GM12878 (cell line): ENCODE measurements around the gene SLC35E1. TPM values are rescaled to one million over a fixed set of nuclear protein-coding genes. Genes with fewer than 3 reads are reported as not detected.

ENCODE experiments used
- CHD1 ChIP-seq: IDR thresholded peaks from 2 replicates; pipeline ENCODE4 v1.6.1; 2012; ENCODE audit warnings: low read depth, low read length, improper control_type of control experiment
- ELK1 ChIP-seq: IDR thresholded peaks from 2 replicates; pipeline ENCODE4 v1.6.1; 2012; ENCODE audit warnings: low read depth, low read length, improper control_type of control experiment
- ETV6 ChIP-seq, 2 experiments: fragments of 450-650 bp in 1 of 2; IDR thresholded peaks in 1 of 2; conservative IDR thresholded peaks in 1 of 2; 2 replicates each; pipeline ENCODE4 v1.6.1; 2014; ENCODE audit warnings: antibody characterized with exemption in 1 of 2, borderline replicate concordance in 1 of 2, low read depth in 1 of 2, mild to moderate bottlenecking in 1 of 2, moderate library complexity in 1 of 2
- IRF3 ChIP-seq: fragments of 450-650 bp; IDR thresholded peaks from 2 replicates; pipeline ENCODE4 v1.6.1; 2014; ENCODE audit warnings: mild to moderate bottlenecking
- LARP7 ChIP-seq: fragments of 450-650 bp; IDR thresholded peaks from 2 replicates; pipeline ENCODE4 v1.6.1; 2017; ENCODE audit warnings: mild to moderate bottlenecking
- MYB ChIP-seq: fragments of 150-350 bp; IDR thresholded peaks from 2 replicates; pipeline ENCODE4 v1.6.1; 2014; ENCODE audit warnings: mild to moderate bottlenecking, low read depth, low read length, borderline replicate concordance
- NKRF ChIP-seq: fragments of 450-650 bp; conservative IDR thresholded peaks from 2 replicates; pipeline ENCODE4 v1.6.1; 2017; ENCODE audit warnings: mild to moderate bottlenecking, moderate library complexity
- SP1 ChIP-seq: IDR thresholded peaks from one replicate; pipeline ENCODE4 v1.6.1; 2011; ENCODE audit warnings: low read depth, low read length
- SREBF1 ChIP-seq: IDR thresholded peaks from 2 replicates; pipeline ENCODE4 v1.6.1; 2012; ENCODE audit warnings: mild to moderate bottlenecking, low read length
- STAT3 ChIP-seq: IDR thresholded peaks from 2 replicates; pipeline ENCODE4 v1.6.1; 2011; ENCODE audit warnings: low read depth, low read length, improper control_type of control experiment
- USF1 ChIP-seq: IDR thresholded peaks from 2 replicates; pipeline ENCODE4 v1.6.1; 2011; ENCODE audit warnings: borderline replicate concordance, low read depth, mild to moderate bottlenecking, moderate library complexity, mixed read lengths, low read length; ENCODE audit not compliant: insufficient read depth; ENCODE audit errors: extremely low read length
- ZBTB33 ChIP-seq: fragments of 450-650 bp; IDR thresholded peaks from 2 replicates; pipeline ENCODE4 v1.6.1; 2017; ENCODE audit warnings: mild to moderate bottlenecking
- ZBTB40 ChIP-seq: fragments of 450-650 bp; IDR thresholded peaks from 2 replicates; pipeline ENCODE4 v1.6.1; 2016; ENCODE audit warnings: mild to moderate bottlenecking, moderate library complexity, borderline replicate concordance
- ZNF207 ChIP-seq: fragments of 450-650 bp; IDR thresholded peaks from 2 replicates; pipeline ENCODE4 v1.6.1; 2014; ENCODE audit warnings: antibody characterized with exemption, mild to moderate bottlenecking, borderline replicate concordance
- polyA plus RNA-seq, 11 experiments: library from polyadenylated mRNA; depleted of rRNA in 4 of 11; unstranded in 6 of 11; stranded (reverse) in 5 of 11; fragments of >200 nt; fragmentation: Nextera tagmentation in 4 of 11; fragmentation: Illumina TruSeq in 1 of 11; extraction: Ambion mirVana in 4 of 11; extraction: Trizol in 1 of 11; gene quantifications; 1 replicate in 1 of 11; 2 replicates in 10 of 11; pipeline versions ENCODE4 v1.2.1 to v1.2.3, GENCODE V29; 2011 to 2016; ENCODE audit warnings: inconsistent platforms in 2 of 11, missing spikeins in 2 of 11, low read depth in 1 of 11
- total RNA-seq, 4 experiments: library from RNA; depleted of rRNA in 3 of 4; stranded (reverse); fragments of >200 nt in 3 of 4; fragmentation: Illumina TruSeq in 1 of 4; extraction: Trizol in 1 of 4; gene quantifications; 2 replicates each; pipeline versions ENCODE4 v1.2.1 to v1.2.3, GENCODE V29; 2013 to 2021

Gene SLC35E1
- total and polyA plus RNA-seq, 10 of the 15 experiments (the other 5 are each of a cell fraction or from before 2014, with no cell fraction given), result 11.3 to 37.7 (median 22.1) TPM

- TF ChIP-seq ZNF207 (no peak), USF1 (peak; percentile 31), ELK1 (peak; percentile 97), STAT3 (no peak), ZBTB40 (peak; percentile 90), LARP7 (peak; percentile 47; the same call in 1 of the 2 replicates), IRF3 (no peak), SREBF1 (no peak), CHD1 (0 out of 2 replicates have a peak, but pooled peaks have one; percentile 53), SP1 (peak; percentile 89), ETV6 (conservative IDR thresholded peaks at IDR 0.05 in 1 of 2, IDR thresholded peaks at IDR 0.05 in 1 of 2; ENCODE audit: borderline replicate concordance in 1 of 2, low read depth in 1 of 2) (peak in 1 of 2 experiments; percentile 41; a peak in 1 of 4 replicates), NKRF (peak; percentile 93), ZBTB33 (no peak), MYB (no peak)
Observed at GRCh38 chr19:16572332-16573211, at the start of gene SLC35E1 (continued).
